ENCODE measurements around the gene LRRC38.
"Not testable (repeated sequence)": the region's sequence is repeated elsewhere in the genome, so short reads cannot be mapped to it uniquely, and the experiment has no call there.

LRRC38 gene

GRCh38 chr1:13513895-13514546, at the start of gene LRRC38:
LRRC38 (minus strand) TSS chr1:13514003; CDS start chr1:13513593, 410 bp downstream.
- no peak for DNase-seq

- not testable (repeated sequence) for DNase-seq
These were observed 49.2 kb upstream of the LRRC38 start for GRCh38 chr1:13562981-13563380.

- DNase-seq, result no peak
These were observed 46.7 kb upstream of the LRRC38 start for GRCh38 chr1:13560541-13560940.

GRCh38 chr1:13556224-13556764, 42.5 kb upstream of the LRRC38 start:
- DNase-seq, result no peak

GRCh38 chr1:13554798-13555197, 41.0 kb upstream of the LRRC38 start:
- DNase-seq, result no peak

- DNase-seq, result no peak
These were observed 36.9 kb upstream of the LRRC38 start for GRCh38 chr1:13550663-13551062.

- DNase-seq, result no peak
These were observed 35.7 kb upstream of the LRRC38 start for GRCh38 chr1:13549521-13549920.

GRCh38 chr1:13549021-13549420, 35.2 kb upstream of the LRRC38 start:
- DNase-seq, result no peak

GRCh38 chr1:13548281-13548680, 34.5 kb upstream of the LRRC38 start:
- DNase-seq, result no peak

GRCh38 chr1:13546791-13547190, 33.0 kb upstream of the LRRC38 start:
- DNase-seq, result no peak

- no peak for DNase-seq
These were observed 30.4 kb upstream of the LRRC38 start for GRCh38 chr1:13544221-13544556.

- DNase-seq, result no peak
These were observed 29.8 kb upstream of the LRRC38 start for GRCh38 chr1:13543451-13544220.

- no peak for DNase-seq
These were observed 27.8 kb upstream of the LRRC38 start for GRCh38 chr1:13541435-13542215.

GRCh38 chr1:13540866-13541265, 27.1 kb upstream of the LRRC38 start:
- no peak for DNase-seq

GRCh38 chr1:13539683-13540082, 25.9 kb upstream of the LRRC38 start:
- no peak for DNase-seq

GRCh38 chr1:13538832-13539231, 25.0 kb upstream of the LRRC38 start:
- no peak for DNase-seq

- DNase-seq, result no peak
These were observed 22.8 kb upstream of the LRRC38 start for GRCh38 chr1:13536571-13536970.

GRCh38 chr1:13535227-13535626, 21.4 kb upstream of the LRRC38 start:
- no peak for DNase-seq

GRCh38 chr1:13528320-13528719, 14.5 kb upstream of the LRRC38 start:
- no peak for DNase-seq

GRCh38 chr1:13523780-13524477, 10.1 kb upstream of the LRRC38 start:
- DNase-seq, result no peak

GRCh38 chr1:13520985-13521384, 7.2 kb upstream of the LRRC38 start:
- no peak for DNase-seq

- no peak for DNase-seq
These were observed 3.5 kb upstream of the LRRC38 start for GRCh38 chr1:13517193-13517812.
